ENCODE results near the gene CYB5A.

DNA sequence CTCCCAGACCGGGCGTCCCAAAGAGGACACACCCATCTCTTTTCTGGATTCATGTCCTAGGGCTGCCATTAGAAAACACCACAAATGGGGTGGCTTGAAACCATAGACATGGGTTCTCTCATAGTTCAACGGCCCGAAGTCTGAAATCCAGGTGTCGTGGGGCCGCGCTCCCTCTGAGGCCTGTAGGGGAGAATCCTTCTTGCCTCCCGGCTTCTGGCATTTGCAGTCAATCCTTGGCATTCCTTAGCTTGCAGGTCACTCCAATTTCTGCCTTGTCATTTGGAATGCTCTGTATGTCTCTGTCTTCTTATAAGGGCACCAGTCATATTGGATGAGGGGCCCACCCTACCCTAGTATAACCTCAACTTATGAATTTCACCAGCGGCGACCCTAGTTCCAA is 65.1 kb downstream of the CYB5A start:
- TF ChIP-seq, protein P1, sequence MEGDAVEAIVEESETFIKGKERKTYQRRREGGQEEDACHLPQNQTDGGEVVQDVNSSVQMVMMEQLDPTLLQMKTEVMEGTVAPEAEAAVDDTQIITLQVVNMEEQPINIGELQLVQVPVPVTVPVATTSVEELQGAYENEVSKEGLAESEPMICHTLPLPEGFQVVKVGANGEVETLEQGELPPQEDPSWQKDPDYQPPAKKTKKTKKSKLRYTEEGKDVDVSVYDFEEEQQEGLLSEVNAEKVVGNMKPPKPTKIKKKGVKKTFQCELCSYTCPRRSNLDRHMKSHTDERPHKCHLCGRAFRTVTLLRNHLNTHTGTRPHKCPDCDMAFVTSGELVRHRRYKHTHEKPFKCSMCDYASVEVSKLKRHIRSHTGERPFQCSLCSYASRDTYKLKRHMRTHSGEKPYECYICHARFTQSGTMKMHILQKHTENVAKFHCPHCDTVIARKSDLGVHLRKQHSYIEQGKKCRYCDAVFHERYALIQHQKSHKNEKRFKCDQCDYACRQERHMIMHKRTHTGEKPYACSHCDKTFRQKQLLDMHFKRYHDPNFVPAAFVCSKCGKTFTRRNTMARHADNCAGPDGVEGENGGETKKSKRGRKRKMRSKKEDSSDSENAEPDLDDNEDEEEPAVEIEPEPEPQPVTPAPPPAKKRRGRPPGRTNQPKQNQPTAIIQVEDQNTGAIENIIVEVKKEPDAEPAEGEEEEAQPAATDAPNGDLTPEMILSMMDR (IDR thresholded peaks at IDR 0.05) = no peak
- no peak for TF ChIP-seq EP300 (IDR thresholded peaks at IDR 0.05)
